Heart left ventricle (tissue), 16 donors: ENCODE results near the gene TENT5C. TPM values are rescaled to one million over a fixed set of nuclear protein-coding genes. Genes with fewer than 3 reads are reported as not detected.

Experiments used
- ATAC-seq, 4 donors: fragments of 200-7000 bp; cut with Tn5 transposase; one replicate each; pipeline ENCODE4 v1.9.1; 2020 to 2022; ENCODE audit warnings: moderate library complexity in 4 of 4, mild to moderate bottlenecking in 3 of 4, moderate number of reproducible peaks in 1 of 4
- DNase-seq, 5 donors: peaks; one replicate each; pipeline ENCODE4 v3.0.0-alpha.2; 2020
- H3K27ac ChIP-seq, 12 donors: fragments of 200-600 bp; sonication (generic) in 4 of 12; one replicate each; pipeline versions ENCODE4 v1.5.0 to v1.8.0; 2016 to 2022; ENCODE audit warnings: mild to moderate bottlenecking in 2 of 12
- H3K27me3 ChIP-seq, 9 donors: fragments of 200-600 bp; sonication (generic) in 2 of 9; one replicate each; pipeline versions ENCODE4 v1.5.1 to v1.8.0; 2016 to 2022; ENCODE audit warnings: mild to moderate bottlenecking in 3 of 9
- H3K36me3 ChIP-seq, 9 donors: fragments of 200-600 bp; sonication (generic) in 2 of 9; one replicate each; pipeline versions ENCODE4 v1.5.0 to v1.8.0; 2018 to 2022; ENCODE audit warnings: mild to moderate bottlenecking in 2 of 9
- H3K4me1 ChIP-seq, 12 donors: fragments of 200-600 bp; sonication (generic) in 4 of 12; one replicate each; pipeline versions ENCODE4 v1.5.0 to v1.8.0; 2016 to 2022; ENCODE audit warnings: mild to moderate bottlenecking in 3 of 12
- H3K4me3 ChIP-seq, 12 donors: fragments of 200-600 bp; sonication (generic) in 4 of 12; one replicate each; pipeline versions ENCODE4 v1.5.0 to v1.8.0; 2017 to 2022; ENCODE audit warnings: mild to moderate bottlenecking in 9 of 12, moderate library complexity in 4 of 12
- H3K9me3 ChIP-seq, 12 donors: fragments of 200-600 bp; sonication (generic) in 4 of 12; one replicate each; pipeline versions ENCODE4 v1.5.0 to v1.8.0; 2016 to 2022; ENCODE audit warnings: mild to moderate bottlenecking in 1 of 12
- POLR2A ChIP-seq, 2 donors: fragments of 450-650 bp; IDR thresholded peaks; one replicate each; pipeline ENCODE4 v1.6.1; 2017; ENCODE audit warnings: antibody characterized with exemption in 2 of 2, mild to moderate bottlenecking in 2 of 2, moderate library complexity in 2 of 2
- WGBS, 4 donors: extraction: QIAGEN DNeasy Blood & Tissue Kit in 2 of 4; methylation state at CpG; one replicate each; pipeline versions ENCODE4 v1.1.5 to v1.1.7; 2013 to 2018; 5-methylcytosine and 5-hydroxymethylcytosine counted together
- intact Hi-C, 10 donors: fragments of 100-400 bp; cut with DNase I; formaldehyde crosslinking; loops; one replicate each; pipeline versions ENCODE4 v1.11.1 to v1.14.2; 2022
- polyA plus RNA-seq, 2 donors: library from polyadenylated mRNA; stranded (reverse); fragments of 200-250 nt; gene quantifications; one replicate each; pipeline ENCODE4 v1.2.3, GENCODE V29; 2013
- total RNA-seq, 9 donors: library from RNA; depleted of rRNA in 2 of 9; stranded (reverse); fragments of >200 nt in 2 of 9; fragmentation: NEBNext Ultra II Directional in 3 of 9; extraction: Animal tissue kit (Norgen Biotek cat#: 25700) in 3 of 9; gene quantifications; one replicate each; pipeline versions ENCODE4 v1.1.0 to v1.2.4, GENCODE V29; 2016 to 2023
- TF ChIP-seq, protein P1 (sequence below), 12 donors: fragments of 200-600 bp; sonication (generic) in 4 of 12; IDR thresholded peaks; one replicate each; pipeline versions ENCODE4 v1.5.0 to v1.8.0; 2018 to 2022; ENCODE audit warnings: antibody characterized with exemption in 12 of 12, mild to moderate bottlenecking in 5 of 12
- donor health status: ischemic (EF 13 %, LVEDD 7.1; RV severe dilation, severe dysfunction).
- donor health status: healthy with polysubstance abuse.
- donor health status: DM: no; HTN: yes; CAD: no.
- donor health status: DM: no; HTN: no; CAD: no.
- donor health status: ischemic (EF 25% LVEDD 6.9; RV normal size, moderate dysfunction).
- donor health status: ischemic (EF 25% LVEDD 5.7; RV mildly dilated, moderate dysfunction).
- donor health status: healthy.
- donor health status: DM: yes; HTN: yes; CAD: no.
- donor health status: ischemic (EF 35%, LVEDD 5.7; RV mildly dilated, moderate dysfunction).
- donor health status: nonischemic (EF 11% LVEDD 7.7; RV severe dilation, severe dysfunction).
- donor health status: DM: yes; HTN: yes; CAD: no.
- donor health status: PGD.
- donor health status: ischemic (EF 29% LVEDD 5.4; RV normal size, mild dysfunction).
- donor health status: nonischemic (EF 23%, LVEDD 6.1; RV moderate dilation, normal function).

Gene TENT5C
- total and polyA plus RNA-seq, 11 donors: 3.7 to 21.6 (median 14.5) TPM

DNA sequence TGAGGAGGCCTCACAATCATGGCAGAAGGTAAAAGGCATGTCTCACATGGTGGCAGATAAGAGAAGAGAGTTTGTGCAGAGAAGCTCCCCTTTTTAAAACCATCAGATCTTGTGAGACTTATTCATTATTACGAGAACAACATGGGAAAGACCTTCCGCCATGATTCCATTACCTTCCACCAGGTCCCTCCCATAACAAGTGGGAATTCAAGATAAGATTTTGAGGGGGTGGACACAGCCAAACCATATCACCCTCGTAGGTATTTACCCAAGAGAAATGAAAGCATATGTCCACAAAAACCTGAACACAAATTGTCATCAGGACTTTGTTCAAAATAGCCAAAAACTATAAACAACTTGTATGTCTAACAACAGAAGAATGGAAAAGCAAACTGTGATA, 45.9 kb upstream of the TENT5C start:
- Histone ChIP-seq H3K27ac (no peak overlapping the region), H3K27me3 (no peaks in the 10 kb centered on the region), H3K36me3 (no peaks in the 10 kb centered on the region), H3K4me3 (no peak overlapping the region), H3K9me3 (peaks cover 0 to 6% (median 0%) of the 10 kb centered on the region in 12 donors), H3K4me1 (no peaks in the 10 kb centered on the region)
- ATAC-seq (no peak), DNase-seq (no peak)
- WGBS, 4 donors: 67 to 75% (median 73%) methylated on average over 3 of the region's 3 CpGs
- TF ChIP-seq, protein P1, sequence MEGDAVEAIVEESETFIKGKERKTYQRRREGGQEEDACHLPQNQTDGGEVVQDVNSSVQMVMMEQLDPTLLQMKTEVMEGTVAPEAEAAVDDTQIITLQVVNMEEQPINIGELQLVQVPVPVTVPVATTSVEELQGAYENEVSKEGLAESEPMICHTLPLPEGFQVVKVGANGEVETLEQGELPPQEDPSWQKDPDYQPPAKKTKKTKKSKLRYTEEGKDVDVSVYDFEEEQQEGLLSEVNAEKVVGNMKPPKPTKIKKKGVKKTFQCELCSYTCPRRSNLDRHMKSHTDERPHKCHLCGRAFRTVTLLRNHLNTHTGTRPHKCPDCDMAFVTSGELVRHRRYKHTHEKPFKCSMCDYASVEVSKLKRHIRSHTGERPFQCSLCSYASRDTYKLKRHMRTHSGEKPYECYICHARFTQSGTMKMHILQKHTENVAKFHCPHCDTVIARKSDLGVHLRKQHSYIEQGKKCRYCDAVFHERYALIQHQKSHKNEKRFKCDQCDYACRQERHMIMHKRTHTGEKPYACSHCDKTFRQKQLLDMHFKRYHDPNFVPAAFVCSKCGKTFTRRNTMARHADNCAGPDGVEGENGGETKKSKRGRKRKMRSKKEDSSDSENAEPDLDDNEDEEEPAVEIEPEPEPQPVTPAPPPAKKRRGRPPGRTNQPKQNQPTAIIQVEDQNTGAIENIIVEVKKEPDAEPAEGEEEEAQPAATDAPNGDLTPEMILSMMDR (IDR thresholded peaks at IDR 0.05): no peak
- TF ChIP-seq POLR2A (IDR thresholded peaks at IDR 0.05): no peak
- intact Hi-C loops: no loop called here

DNA sequence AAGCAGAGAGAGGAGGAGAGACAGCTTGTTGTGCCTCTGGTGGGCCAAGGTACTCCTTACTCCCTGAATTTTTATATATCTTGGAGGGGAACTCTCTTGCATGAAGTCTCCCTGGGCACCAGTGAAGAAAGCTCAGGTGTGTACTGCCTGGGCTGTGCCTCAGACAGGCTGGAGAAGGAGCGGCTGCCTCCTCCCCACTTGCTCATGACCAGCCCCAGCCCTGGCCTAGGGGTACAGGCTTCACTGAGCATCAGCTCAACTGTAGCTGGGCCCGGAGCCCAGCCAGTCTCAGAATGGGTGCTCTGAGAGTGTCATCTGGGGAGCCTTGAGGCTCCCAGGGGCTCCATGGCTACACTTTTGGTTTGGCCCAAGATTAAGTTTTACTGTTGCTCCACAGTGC, 44.8 kb upstream of the TENT5C start:
- intact Hi-C loops: no loop called here
- Histone ChIP-seq H3K9me3 (peaks cover 0 to 6% (median 0%) of the 10 kb centered on the region in 12 donors), H3K27me3 (no peaks in the 10 kb centered on the region), H3K4me1 (no peaks in the 10 kb centered on the region), H3K27ac (no peak overlapping the region), H3K36me3 (no peaks in the 10 kb centered on the region), H3K4me3 (no peak overlapping the region)
- 91 to 95% (median 95%) methylated on average over 2 of the region's 2 CpGs for WGBS, 4 donors
- TF ChIP-seq POLR2A (IDR thresholded peaks at IDR 0.05): no peak
- TF ChIP-seq, protein P1 (IDR thresholded peaks at IDR 0.05): no peak
- ATAC-seq (no peak), DNase-seq (no peak)

GRCh38 chr1:117561551-117561950, 44.3 kb upstream of the TENT5C start:
- ATAC-seq (no peak), DNase-seq (peak in 1 of 5 donors; percentile 28)
- no peaks in the 10 kb centered on the region for H3K4me1 ChIP-seq
- WGBS, 4 donors: 87 to 100% (median 95%) methylated on average over 2 of the region's 2 CpGs
- no peak overlapping the region for H3K27ac ChIP-seq
- intact Hi-C loops: no loop called here
- H3K36me3 ChIP-seq: no peaks in the 10 kb centered on the region
- H3K4me3 ChIP-seq: no peak overlapping the region
- H3K27me3 ChIP-seq: no peaks in the 10 kb centered on the region
- TF ChIP-seq, protein P1 (IDR thresholded peaks at IDR 0.05): no peak
- TF ChIP-seq POLR2A (IDR thresholded peaks at IDR 0.05): no peak
- H3K9me3 ChIP-seq: peaks cover 0 to 6% (median 0%) of the 10 kb centered on the region in 12 donors

DNA sequence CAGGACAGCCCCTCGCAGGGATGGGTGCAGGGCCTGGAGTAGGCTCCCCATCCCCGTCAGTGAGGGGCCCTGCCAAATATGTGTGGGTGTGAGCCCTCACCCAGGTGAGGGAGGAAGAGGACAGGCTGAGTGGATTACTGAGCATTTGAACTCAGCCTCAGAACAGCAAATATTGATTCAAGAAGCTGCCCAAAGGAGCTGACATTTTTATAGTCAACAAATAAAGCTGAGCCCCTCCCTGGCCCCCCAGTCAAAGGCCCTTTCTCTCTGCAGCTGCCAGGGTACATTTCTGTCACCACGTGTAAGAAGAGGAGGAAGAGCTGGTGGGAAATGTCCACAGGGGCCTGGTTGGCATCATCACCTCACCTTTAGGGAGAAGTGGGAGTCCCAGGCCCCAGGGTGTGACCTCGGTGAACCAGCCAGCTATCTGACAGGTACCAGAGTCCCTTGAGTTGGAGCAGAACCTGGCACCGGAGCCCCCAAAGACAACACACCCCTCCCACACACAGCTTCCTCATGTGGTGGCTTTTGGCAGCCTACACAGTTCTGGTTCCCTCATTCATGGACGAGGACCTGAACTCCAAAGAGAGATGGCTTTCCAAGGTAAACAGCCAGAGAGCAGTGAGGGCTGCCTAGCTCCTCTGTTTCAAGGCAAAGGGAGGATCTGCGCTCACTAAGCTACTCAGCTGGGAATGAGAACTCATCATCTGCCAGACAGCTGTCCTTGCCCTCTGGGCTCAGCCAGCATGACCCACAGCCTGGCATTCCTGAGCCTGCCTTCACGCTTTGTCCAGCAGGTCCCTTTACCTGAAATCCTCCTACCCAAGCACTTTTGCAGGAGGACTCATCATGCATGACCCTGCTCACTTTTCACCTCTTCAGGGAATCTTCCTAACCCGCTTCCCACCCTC, 43.0 kb upstream of the TENT5C start:
- Histone ChIP-seq H3K4me3 (no peak overlapping the region), H3K36me3 (no peaks in the 10 kb centered on the region), H3K4me1 (no peaks in the 10 kb centered on the region), H3K27ac (no peak overlapping the region), H3K9me3 (peaks cover 0 to 6% (median 0%) of the 10 kb centered on the region in 12 donors), H3K27me3 (no peaks in the 10 kb centered on the region)
- intact Hi-C loops: no loop called here
- DNase-seq: no peak
- TF ChIP-seq, protein P1 (IDR thresholded peaks at IDR 0.05): no peak
- no peak for TF ChIP-seq POLR2A (IDR thresholded peaks at IDR 0.05)
- 60 to 70% (median 64%) methylated on average over 5 to 9 of the region's 9 CpGs for WGBS, 4 donors
- ATAC-seq: no peak
